ENCODE measurements around the gene PTPRR.

DNA sequence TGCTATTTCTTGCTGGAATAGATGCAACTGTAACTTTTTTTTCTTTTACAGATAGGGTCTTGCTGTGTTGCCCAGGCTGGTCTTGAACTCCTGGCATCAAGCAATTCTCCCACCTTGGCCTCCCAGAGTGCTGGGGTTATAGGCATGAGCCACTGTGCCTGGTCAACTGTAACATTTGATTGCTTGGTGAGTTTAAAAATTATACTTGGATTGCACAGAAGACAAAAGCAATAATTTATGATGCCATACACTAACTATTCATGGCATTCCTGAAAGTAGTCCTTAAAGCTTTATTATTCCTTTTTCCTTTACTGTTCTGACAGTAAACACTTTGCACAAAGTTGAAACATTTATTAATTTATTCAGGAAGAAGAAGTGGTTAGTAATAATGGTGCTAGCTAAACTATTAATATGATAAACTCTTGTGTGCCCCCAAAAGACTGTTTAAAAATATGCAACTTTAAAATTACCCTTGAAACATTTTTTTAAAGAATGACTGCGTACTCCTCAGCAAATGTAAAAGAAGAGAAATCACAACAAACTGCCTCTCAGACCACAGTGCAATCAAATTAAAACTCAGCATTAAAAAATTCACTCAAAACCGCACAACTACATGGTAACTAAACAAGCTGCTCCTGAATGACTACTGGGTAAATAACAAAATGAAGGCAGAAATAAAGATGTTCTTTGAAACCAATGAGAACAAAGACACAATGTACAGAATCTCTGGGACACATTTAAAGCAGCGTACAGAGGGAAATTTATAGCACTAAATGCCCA, 291.6 kb downstream of the PTPRR start:
- no peak for TF ChIP-seq EZH2 (IDR thresholded peaks at IDR 0.05; ENCODE audit: borderline replicate concordance, low read depth, low read length, severe bottlenecking)
- TF ChIP-seq POLR2AphosphoS5 (IDR thresholded peaks at IDR 0.05; ENCODE audit: insufficient read depth, low read depth, low read length): no peak
- TF ChIP-seq, protein P1, sequence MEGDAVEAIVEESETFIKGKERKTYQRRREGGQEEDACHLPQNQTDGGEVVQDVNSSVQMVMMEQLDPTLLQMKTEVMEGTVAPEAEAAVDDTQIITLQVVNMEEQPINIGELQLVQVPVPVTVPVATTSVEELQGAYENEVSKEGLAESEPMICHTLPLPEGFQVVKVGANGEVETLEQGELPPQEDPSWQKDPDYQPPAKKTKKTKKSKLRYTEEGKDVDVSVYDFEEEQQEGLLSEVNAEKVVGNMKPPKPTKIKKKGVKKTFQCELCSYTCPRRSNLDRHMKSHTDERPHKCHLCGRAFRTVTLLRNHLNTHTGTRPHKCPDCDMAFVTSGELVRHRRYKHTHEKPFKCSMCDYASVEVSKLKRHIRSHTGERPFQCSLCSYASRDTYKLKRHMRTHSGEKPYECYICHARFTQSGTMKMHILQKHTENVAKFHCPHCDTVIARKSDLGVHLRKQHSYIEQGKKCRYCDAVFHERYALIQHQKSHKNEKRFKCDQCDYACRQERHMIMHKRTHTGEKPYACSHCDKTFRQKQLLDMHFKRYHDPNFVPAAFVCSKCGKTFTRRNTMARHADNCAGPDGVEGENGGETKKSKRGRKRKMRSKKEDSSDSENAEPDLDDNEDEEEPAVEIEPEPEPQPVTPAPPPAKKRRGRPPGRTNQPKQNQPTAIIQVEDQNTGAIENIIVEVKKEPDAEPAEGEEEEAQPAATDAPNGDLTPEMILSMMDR (IDR thresholded peaks at IDR 0.05; ENCODE audit: extremely low read depth in 1 of 2, insufficient read depth in 1 of 2, low read depth in 1 of 2, low read length in 2 of 2): no peak
- TF ChIP-seq POLR2A (IDR thresholded peaks at IDR 0.05; ENCODE audit: low read depth, low read length): no peak
